K562 (cell line): ENCODE results near the gene FN1.

Experiments
- CAMTA2 ChIP-seq: fragments of 250-450 bp; sonication (Bioruptor Pico); conservative IDR thresholded peaks from 2 replicates; pipeline ENCODE4 v1.5.1; 2022
- CEBPB ChIP-seq: fragments of 450-650 bp; IDR thresholded peaks from 2 replicates; pipeline ENCODE4 v1.6.1; 2016; ENCODE audit warnings: missing genetic modification characterization, missing compliant biosample characterization
- IRF2 ChIP-seq: sonication (generic); formaldehyde crosslinking; IDR thresholded peaks from 2 replicates; pipeline ENCODE4 v1.8.1; 2022; ENCODE audit warnings: mild to moderate bottlenecking, missing genetic modification reagents
- ZNF766 ChIP-seq: fragments of 200-800 bp; sonication (Bioruptor generic); conservative IDR thresholded peaks from 2 replicates; pipeline ENCODE4 v1.6.1; 2016; ENCODE audit warnings: missing genetic modification characterization, missing compliant biosample characterization

GRCh38 chr2:215382011-215382410 lies 53.9 kb downstream of the FN1 start:
- TF ChIP-seq CEBPB (no peak), CAMTA2 (CRISPR knock-in tag) (no peak), ZNF766 (CRISPR knock-in tag) (no peak), IRF2 (CRISPR knock-in tag) (no peak)
